ENCODE results near the gene OR2T10.
"Not testable (repeated sequence)": the region's sequence is repeated elsewhere in the genome, so short reads cannot be mapped to it uniquely, and the experiment has no call there.

The OR2T10 gene

DNA sequence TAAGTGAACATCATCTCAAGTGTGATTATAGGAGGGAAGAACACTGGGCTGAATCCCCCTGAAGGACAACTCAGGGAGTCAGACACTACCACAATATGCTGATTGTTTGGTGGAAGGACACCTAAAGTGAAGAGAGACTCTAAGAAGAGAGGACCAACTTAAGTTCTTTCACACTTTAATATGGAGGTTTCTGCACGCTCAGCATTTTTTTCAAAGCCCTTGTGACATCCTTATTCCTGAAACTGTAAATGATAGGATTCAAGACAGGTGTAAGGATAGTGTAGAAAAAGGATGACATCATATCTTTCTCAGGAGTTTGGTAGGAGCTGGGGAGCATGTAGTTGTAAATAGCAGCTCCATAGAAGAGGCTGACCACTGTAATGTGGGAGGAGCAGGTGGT lies 4.8 kb downstream of the OR2T10 start:
- no peak for FAIRE-seq

DNA sequence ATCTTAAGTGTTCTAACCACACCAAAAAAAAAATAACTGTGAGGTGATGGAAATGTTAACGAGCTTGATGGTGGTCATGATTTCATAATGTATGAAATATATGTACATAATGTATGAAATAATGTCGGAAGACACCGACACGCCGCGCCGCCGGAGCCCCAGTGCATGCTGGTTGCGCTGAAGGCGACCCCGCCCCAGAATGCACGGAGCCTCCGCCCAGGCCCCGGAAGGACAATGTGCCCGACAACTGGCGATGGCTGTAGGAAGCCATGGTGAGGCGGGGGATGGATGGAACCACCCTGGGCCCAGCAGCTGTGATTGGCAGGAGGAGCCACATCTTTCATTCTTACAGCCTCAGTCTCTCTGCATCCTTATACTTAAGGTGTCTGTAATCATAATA lies 7.4 kb downstream of the OR2T10 start:
- no peak for FAIRE-seq

DNA sequence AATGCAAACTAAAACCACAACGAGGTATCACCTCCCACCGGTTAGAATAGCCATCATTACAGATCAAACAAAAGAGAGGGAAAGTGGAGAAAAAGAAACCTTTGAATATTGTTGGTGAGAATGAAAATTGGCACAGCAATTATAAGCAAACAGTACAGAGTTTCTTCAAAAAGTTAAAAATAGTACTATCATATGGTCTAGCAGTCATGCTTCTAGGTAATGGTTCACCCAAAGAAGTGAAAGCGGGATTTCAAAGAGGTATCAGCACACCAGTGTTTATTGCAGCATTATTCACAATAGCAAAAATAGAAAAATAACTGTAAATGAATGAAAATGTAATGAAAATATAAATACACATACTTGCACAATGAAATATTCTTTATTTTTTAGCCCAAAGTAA lies 8.2 kb downstream of the OR2T10 start:
- FAIRE-seq, result no peak

GRCh38 chr1:248585266-248585665 lies 12.2 kb downstream of the OR2T10 start:
- no peak for FAIRE-seq

GRCh38 chr1:248576260-248576980 lies 21.1 kb downstream of the OR2T10 start:
- no peak for FAIRE-seq

DNA sequence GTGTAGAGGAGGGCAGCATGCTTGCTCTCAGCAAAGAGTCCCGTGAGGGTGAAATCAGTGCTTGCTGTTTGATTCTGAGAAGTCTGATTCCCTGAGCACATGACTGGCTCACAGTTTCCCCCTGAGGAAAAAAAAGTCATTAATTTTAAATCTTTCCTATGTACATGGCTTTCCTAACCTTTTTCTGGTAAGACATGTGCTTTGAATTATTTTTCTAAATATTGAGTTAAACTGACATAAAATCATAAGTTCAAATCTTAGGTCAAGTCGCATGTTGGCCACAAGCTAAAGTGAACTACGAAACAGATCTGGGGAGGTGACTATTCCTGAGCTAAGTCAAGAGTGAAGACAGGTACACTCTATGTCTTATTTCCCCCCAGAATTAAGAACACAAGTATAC lies 22.8 kb downstream of the OR2T10 start, which contains the start of gene OR2T34:
OR2T34 (minus strand) TSS at position 101 of the 400 bp plus-strand sequence; CDS start at position 101, 0 bp downstream.
- FAIRE-seq, result not testable (repeated sequence)

DNA sequence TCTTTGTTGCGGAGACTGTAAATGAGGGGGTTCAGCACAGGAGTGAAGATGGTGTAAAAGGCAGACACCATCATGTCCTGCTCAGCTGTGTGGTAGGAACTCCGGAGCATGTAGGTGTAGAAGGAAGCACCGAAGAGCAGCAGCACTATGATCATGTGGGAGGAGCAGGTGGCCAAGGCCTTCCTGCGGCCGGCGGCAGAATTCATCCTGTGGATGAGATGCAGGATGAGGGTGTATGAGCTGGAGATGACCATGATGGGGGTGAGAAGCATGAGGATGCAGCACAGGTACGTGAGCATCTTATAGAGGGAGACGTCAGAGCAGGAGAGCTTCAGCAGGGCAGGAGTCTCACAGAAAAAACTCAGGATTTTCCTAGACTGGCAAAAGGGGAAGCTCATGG lies 23.6 kb downstream of the OR2T10 start:
- FAIRE-seq, result not testable (repeated sequence)

- FAIRE-seq, result not testable (repeated sequence)
These were observed 25.5 kb downstream of the OR2T10 start for GRCh38 chr1:248572049-248572448.

DNA sequence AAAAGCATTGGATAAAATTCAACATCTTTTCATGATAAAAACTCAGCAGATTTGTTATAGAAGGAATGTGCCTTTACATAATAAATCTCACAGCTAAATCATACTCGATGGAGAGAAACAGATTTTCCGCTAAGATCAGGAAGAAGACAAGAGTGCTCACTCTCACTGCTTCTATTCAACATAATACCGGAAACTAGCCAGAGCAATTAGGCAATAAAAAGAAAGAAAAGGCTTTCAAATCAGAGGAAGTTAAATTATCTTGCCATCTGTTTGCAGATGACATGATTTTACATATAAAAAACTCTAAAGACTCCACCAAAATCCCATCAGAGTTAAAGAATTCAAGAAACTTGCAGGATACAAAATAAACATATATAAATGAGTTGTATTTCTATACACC lies 26.7 kb downstream of the OR2T10 start:
- peak; percentile 41 for FAIRE-seq

DNA sequence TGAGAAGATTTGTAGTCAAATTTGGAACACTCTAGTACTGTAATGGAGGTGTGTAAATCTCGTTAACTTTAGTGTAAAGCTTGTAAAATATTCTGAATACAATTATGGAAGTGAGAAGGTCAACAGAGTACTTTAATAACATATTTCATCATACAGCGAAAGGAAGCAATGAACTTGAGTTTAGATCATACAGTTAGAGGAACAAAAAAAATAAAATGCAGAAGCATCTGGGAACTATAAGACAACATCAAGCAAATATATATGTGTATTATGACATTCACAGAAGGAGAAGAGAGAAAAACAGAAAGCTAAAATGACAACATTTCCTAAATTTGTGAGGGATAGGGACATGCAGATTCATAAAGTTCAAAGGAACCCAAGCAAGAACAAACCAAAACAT lies 28.5 kb downstream of the OR2T10 start:
- FAIRE-seq, result not testable (repeated sequence)

DNA sequence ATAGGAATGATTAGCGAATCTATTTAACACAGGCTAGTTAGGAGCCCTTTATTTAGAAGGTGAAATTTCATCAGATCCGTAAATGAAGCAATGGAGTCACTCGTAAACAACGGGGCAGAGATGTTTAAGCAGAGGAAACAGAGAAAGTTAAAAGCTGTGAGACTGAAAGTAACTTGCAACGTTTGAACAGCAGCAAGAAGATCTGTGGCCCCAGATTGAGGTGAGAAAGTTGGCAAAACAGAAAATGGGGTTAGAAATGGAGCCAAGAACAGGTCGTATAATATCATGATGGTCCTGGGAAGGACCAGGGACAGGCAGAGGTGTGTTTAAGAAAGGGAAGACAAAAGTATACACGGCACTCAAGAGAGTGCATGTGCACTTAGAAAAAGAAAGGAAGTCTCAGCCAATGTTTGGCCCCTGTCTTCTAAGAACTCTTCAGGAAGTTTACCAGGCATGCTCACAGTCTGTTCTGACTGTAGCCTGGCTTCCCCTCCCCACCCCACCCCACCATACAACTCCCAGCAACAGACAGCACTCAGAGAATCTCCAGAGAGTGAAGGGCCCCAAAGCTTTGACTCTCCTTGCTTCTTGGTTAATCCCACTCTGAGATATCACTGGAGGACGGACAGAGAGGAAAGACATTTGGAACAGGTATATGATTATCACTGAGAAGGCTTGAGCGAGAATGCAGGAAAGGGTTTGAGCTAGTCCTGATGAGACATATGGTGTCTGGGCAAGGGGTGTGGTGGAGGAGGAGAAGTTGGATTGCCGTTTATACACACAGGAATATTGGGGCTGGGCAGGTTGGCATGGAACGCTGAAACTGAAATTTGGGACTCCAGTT lies 31.7 kb downstream of the OR2T10 start:
- not testable (repeated sequence) for FAIRE-seq

DNA sequence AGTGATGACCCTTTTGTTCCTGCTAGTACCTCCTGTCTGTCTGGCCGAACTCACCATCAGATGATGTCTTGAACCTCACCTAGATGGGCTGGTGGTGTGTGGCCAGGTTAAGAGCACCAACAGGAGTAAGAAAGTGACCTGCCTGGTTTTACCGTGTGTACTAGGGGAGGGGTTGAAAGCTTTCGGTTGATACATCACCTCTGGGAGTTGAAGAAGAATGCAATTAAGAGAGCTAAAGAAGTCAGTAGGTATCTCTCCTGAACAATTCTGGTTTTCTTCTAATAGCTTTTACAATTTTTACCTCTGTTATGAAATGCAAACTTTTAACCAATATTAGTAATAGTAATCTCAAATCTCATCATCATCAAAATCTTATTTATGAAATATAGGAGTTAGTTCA lies 34.8 kb downstream of the OR2T10 start, which contains the start of gene OR2T29:
OR2T29 (minus strand) TSS at position 101 of the 400 bp plus-strand sequence. CDS start 3,281 bp downstream, outside the sequence.
- FAIRE-seq, result peak; percentile 23

DNA sequence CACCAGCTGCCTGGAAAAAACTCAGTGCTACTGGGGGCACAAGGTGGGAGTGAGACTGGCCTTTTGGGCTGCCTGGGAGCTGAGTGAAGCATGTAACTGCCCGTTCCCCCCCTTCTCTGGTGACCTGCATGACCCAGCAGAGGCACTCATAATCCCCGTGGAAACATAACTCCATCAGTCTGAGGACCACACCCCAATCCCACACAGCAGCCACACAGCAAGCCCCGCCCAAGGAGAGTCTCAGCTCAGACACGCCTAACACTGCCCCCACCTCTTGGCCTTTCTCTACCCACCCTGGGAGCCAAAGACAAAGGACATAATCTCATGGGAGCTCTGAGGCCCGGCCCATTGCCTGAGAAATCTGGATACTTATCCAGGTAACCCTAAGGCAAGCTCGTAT lies 46.5 kb downstream of the OR2T10 start:
- not testable (repeated sequence) for FAIRE-seq

DNA sequence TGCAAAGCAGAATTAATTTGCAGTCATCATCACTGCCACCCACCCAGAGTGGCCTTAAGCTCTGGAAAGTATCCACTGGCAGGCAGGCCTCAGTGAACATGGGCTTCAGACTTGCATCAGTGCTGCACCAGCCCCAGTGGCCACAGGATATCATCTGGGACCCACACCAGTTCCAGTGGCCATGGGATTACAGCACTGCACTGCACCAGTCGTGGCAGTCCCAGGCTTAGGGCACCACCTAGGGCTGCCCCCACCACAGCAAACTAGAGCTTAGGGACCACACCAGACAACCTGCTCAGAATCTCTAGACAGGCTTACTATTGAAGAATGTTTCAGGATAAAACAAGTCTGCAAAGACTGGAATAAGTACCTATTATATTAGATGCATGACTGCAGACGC lies 50.1 kb downstream of the OR2T10 start:
- not testable (repeated sequence) for FAIRE-seq
